Cardiac muscle cell (in vitro differentiated cells and primary cell): ENCODE data around the gene TSBP1. TPM values are rescaled to one million over a fixed set of nuclear protein-coding genes. Genes with fewer than 3 reads are reported as not detected.

Experiments
- DNase-seq, 2 donors: peaks; one replicate each; pipeline versions ENCODE4 v3.0.0 to v3.0.0-alpha.2; 2010 to 2017; ENCODE audit warnings: low read depth in 1 of 2, low spot score in 1 of 2
- H3K27ac ChIP-seq: fragments of 200-600 bp; sonication (generic); 2 replicates; pipeline ENCODE4 v1.5.1; 2016
- H3K27me3 ChIP-seq: fragments of 200-600 bp; sonication (generic); 2 replicates; pipeline ENCODE4 v1.6.0; 2016; ENCODE audit warnings: control low read depth
- H3K36me3 ChIP-seq: fragments of 200-600 bp; sonication (generic); 2 replicates; pipeline ENCODE4 v1.5.1; 2016; ENCODE audit warnings: control low read depth
- H3K4me1 ChIP-seq: fragments of 200-600 bp; sonication (generic); 2 replicates; pipeline ENCODE4 v1.8.1; 2017; ENCODE audit warnings: low read depth, mild to moderate bottlenecking, mixed run types
- H3K4me3 ChIP-seq: fragments of 200-600 bp; sonication (generic); 2 replicates; pipeline ENCODE4 v1.5.1; 2016; ENCODE audit warnings: mild to moderate bottlenecking
- H3K9me3 ChIP-seq: fragments of 200-600 bp; sonication (generic); 2 replicates; pipeline ENCODE4 v1.5.1; 2017; ENCODE audit warnings: low read depth, mild to moderate bottlenecking, control low read depth
- polyA plus RNA-seq: library from polyadenylated mRNA; unstranded; fragments of >200 nt; fragmentation: Nextera tagmentation; extraction: Ambion mirVana; gene quantifications from 2 replicates; pipeline ENCODE4 v1.2.1, GENCODE V29; 2016
- total RNA-seq: library from RNA; depleted of rRNA; stranded (reverse); fragments of >200 nt; gene quantifications from 2 replicates; pipeline ENCODE4 v1.2.3, GENCODE V29; 2016
- TF ChIP-seq, protein P1 (sequence below): IDR thresholded peaks from 2 replicates; pipeline ENCODE4 v1.5.1; 2012; ENCODE audit warnings: low read depth, mild to moderate bottlenecking, low read length

The TSBP1 gene
- total and polyA plus RNA-seq, 2 experiments from 2014 or later: not detected

DNA sequence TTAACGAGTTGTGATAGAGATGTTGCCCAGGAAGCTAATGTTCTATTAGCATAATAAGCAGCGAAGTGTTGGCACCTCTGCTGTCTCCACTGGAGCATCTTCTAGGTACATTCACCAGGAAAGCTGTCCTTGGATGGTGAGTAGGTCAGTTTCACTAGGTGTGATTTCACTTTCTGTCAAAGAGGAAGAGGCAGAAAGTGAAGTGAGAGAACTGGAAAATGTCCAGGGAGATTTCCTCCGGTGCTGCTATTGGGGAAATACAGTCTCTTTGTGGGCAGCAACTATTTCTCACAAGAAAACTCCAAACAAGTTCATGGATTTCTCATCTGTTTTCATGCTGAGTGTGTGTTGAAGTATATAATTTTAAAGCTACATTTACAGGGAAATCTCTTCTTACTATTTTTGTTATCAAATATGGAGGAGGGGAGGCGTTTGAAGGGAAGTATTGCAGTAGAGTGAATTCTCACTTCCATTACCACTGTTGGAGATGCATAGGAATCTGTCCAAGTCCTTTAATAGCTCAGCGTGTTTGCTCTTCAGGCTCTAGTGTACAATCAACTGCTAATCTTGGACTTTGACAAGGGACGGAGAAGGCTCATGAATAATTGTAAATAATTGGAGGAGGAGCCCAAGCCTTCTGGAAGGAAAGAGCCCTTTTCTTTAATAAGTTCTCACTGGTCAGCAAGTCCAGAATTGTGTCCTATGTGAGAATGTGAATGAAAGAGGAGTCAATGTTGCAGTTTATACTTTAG, 16.1 kb upstream of the TSBP1 start:
- H3K27me3 ChIP-seq: no peaks in the 10 kb centered on the region
- H3K36me3 ChIP-seq: no peaks in the 10 kb centered on the region
- DNase-seq: no peak
- no peaks in the 10 kb centered on the region for H3K9me3 ChIP-seq
- no peaks in the 10 kb centered on the region for H3K4me1 ChIP-seq
- no peak overlapping the region for H3K27ac ChIP-seq
- H3K4me3 ChIP-seq: no peak overlapping the region
- TF ChIP-seq, protein P1, sequence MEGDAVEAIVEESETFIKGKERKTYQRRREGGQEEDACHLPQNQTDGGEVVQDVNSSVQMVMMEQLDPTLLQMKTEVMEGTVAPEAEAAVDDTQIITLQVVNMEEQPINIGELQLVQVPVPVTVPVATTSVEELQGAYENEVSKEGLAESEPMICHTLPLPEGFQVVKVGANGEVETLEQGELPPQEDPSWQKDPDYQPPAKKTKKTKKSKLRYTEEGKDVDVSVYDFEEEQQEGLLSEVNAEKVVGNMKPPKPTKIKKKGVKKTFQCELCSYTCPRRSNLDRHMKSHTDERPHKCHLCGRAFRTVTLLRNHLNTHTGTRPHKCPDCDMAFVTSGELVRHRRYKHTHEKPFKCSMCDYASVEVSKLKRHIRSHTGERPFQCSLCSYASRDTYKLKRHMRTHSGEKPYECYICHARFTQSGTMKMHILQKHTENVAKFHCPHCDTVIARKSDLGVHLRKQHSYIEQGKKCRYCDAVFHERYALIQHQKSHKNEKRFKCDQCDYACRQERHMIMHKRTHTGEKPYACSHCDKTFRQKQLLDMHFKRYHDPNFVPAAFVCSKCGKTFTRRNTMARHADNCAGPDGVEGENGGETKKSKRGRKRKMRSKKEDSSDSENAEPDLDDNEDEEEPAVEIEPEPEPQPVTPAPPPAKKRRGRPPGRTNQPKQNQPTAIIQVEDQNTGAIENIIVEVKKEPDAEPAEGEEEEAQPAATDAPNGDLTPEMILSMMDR: no peak

DNA sequence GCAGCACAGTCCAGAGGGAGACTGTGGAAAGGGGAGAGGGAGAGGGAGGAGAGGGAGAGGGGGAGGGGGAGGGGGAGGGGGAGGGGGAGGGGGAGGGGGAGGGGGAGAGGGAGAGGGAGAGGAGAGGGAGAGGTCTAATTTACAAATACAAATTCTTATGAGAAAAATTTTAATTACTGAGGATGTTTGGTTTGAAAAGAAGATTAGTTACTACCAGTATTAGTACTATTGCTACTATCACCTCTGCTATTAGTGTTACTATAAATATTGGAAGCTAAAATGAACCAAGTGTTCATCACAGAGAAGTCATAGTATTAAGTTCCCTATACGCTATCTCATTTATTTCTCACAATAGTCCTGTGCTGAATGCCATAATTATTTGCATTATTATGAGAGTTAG, 14.3 kb upstream of the TSBP1 start:
- DNase-seq: no peak
- TF ChIP-seq, protein P1: no peak
- no peak overlapping the region for H3K27ac ChIP-seq
- H3K36me3 ChIP-seq: no peaks in the 10 kb centered on the region
- no peaks in the 10 kb centered on the region for H3K4me1 ChIP-seq
- H3K27me3 ChIP-seq: no peaks in the 10 kb centered on the region
- H3K4me3 ChIP-seq: no peak overlapping the region
- H3K9me3 ChIP-seq: no peaks in the 10 kb centered on the region

DNA sequence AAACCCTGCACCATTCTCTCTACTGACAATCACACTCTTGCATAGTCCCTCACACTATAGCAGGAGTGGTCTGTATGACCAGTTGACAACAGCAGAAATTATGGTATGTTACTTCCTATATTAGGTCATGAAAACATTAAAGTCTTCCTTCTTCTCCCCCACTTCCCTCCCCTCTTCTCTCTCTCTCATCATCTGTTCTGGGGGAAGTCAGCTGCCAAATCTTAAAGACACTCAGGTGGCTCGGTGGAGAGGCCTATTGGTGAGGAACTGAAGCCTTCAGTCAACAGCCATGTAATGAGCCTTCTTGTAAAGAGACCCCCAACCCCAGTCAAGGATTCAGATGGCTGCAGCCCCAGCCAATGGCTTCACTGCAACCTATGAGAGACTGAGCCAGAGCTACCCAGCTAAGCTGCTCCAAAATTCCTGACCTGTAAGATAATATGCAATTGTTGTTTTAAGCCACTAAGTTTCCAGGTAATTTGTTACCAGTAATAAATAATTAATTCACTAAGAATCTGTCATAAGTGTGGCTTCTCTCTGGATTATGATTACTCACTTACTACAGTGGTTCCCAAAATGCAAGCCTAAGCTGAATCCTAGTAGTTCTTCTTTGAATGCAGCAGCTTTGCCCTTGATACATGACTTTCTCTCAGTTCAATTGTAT, 11.2 kb upstream of the TSBP1 start:
- TF ChIP-seq, protein P1: no peak
- Histone ChIP-seq H3K4me1 (no peaks in the 10 kb centered on the region), H3K4me3 (no peak overlapping the region), H3K27ac (no peak overlapping the region), H3K36me3 (no peaks in the 10 kb centered on the region), H3K27me3 (no peaks in the 10 kb centered on the region), H3K9me3 (no peaks in the 10 kb centered on the region)
- DNase-seq: no peak

DNA sequence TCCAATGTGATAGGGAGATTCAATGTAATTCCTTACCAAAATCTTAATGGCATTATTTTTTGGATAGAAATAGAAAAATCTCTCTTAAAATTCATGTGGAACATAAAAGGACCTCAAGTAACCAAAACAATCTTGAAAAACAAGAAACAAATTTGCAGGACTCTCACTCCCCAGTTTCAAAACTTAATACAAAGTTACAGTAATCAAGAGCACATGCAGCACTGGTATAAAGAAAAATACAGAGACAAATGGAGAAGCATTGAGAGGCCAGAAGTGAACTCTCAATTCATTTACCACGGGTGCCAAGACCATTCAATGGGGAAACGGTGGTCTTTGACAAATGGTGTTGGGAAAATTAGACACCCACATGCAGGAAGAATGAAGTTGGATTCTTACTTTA, 7.8 kb upstream of the TSBP1 start:
- H3K4me3 ChIP-seq: no peak overlapping the region
- TF ChIP-seq, protein P1: no peak
- H3K4me1 ChIP-seq: no peaks in the 10 kb centered on the region
- H3K9me3 ChIP-seq: no peaks in the 10 kb centered on the region
- H3K27me3 ChIP-seq: no peaks in the 10 kb centered on the region
- no peaks in the 10 kb centered on the region for H3K36me3 ChIP-seq
- no peak overlapping the region for H3K27ac ChIP-seq
- no peak for DNase-seq

DNA sequence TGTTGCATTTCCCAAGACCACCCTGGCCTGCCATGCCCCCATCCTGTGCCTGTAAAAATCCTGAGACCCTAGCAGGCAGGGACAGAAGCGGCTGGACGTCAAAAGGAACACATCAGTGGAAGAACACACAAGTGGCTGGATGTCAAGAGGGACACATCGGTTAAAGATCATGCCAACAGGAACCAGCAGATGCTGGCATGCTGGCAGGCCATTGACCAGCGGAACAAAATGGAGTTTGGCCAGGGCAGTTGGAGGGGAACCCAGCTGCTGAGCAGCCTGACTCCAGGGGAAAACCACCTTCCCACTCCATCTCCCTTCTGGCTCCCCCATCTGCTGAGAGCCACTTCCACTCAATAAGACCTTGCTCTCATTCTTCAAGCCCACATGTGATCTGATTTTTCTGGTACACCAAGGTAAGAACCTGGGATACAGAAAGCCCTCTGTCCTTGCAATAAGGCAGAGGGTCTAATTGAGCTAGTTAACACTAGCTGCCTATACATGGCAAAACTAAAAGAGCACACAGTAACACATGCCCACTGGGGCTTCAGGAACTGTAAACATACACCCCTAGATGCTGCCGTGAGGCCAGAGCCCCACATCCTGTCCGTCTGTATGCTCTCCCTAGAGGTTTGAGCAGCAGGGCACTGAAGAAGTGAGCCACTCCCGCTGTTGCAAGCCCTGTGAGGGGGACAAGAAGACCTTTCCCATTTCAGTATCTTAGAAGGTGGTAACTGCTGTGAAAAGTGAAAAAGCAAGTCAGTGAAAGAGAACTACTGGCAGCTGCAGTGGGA, 4.2 kb upstream of the TSBP1 start:
- Histone ChIP-seq H3K4me3 (no peak overlapping the region), H3K36me3 (no peaks in the 10 kb centered on the region), H3K9me3 (no peaks in the 10 kb centered on the region), H3K27ac (no peak overlapping the region), H3K27me3 (no peaks in the 10 kb centered on the region), H3K4me1 (no peaks in the 10 kb centered on the region)
- no peak for DNase-seq
- TF ChIP-seq, protein P1: no peak
